ENCODE results near the gene MTHFD1L.

Gene MTHFD1L

GRCh38 chr6:151100326-151100725, 234.8 kb downstream of the MTHFD1L start:
- DNase-seq (ENCODE audit: low read depth, low spot score): no peak

DNA sequence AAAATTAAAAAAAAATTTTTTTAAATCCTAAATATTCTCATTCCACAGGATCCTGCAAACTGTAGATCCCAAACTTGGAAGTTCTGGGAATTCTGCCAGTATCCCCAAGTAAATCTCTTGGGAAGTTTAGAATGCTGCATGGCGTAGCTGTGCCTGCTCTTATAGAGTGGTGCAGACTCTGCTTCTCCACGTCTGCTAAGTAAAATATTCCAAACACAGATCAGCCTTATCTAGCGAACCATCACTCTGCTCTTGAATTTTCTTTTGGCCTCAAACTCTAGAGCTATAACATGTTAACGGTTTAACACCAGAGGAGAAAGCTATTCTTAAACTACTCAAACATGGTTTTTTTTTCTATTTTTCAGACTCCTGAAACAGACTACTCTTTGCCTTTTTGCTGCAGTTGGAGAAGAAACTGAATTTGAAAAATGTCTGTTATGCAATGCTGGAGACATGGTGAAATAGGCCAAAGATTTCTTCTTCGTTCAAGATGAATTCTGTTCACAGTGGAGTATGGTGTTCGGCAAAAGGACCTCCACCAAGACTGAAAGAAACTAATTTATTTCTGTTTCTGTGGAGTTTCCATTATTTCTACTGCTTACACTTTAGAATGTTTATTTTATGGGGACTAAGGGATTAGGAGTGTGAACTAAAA, 235.8 kb downstream of the MTHFD1L start:
- WGBS (ENCODE audit: insufficient coverage, insufficient read length): no CpG with 5 or more reads among the region's 6 CpGs
- no peaks in the 10 kb centered on the region for H3K9me3 ChIP-seq (ENCODE audit: control insufficient read depth, insufficient read depth, low read length)
- H3K27me3 ChIP-seq (ENCODE audit: control insufficient read depth, insufficient read depth, low read length): no peaks in the 10 kb centered on the region
- H3K4me1 ChIP-seq (ENCODE audit: control insufficient read depth, insufficient read depth, low read length): no peaks in the 10 kb centered on the region; the same call in 1 of the 2 replicates
- no peak overlapping the region for H3K4me3 ChIP-seq (ENCODE audit: low read length)
- no peaks in the 10 kb centered on the region for H3K36me3 ChIP-seq (ENCODE audit: control insufficient read depth, insufficient read depth, low read length)
- no peak overlapping the region for H3K27ac ChIP-seq (ENCODE audit: low read length)
- no peak for DNase-seq (ENCODE audit: low read depth, low spot score)

More at GRCh38 chr6:151100326-151100725, 234.8 kb downstream of the MTHFD1L start:
- WGBS (ENCODE audit: insufficient coverage, insufficient read length): no CpG with 5 or more reads among the region's 2 CpGs
- Histone ChIP-seq H3K4me3 (ENCODE audit: low read length) (no peak overlapping the region), H3K4me1 (ENCODE audit: control insufficient read depth, insufficient read depth, low read length) (no peaks in the 10 kb centered on the region; the same call in 1 of the 2 replicates), H3K36me3 (ENCODE audit: control insufficient read depth, insufficient read depth, low read length) (no peaks in the 10 kb centered on the region), H3K27me3 (ENCODE audit: control insufficient read depth, insufficient read depth, low read length) (no peaks in the 10 kb centered on the region), H3K27ac (ENCODE audit: low read length) (no peak overlapping the region), H3K9me3 (ENCODE audit: control insufficient read depth, insufficient read depth, low read length) (no peaks in the 10 kb centered on the region)

GRCh38 chr6:151101816-151102694, 236.6 kb downstream of the MTHFD1L start:
- Histone ChIP-seq H3K27ac (ENCODE audit: low read length) (no peak overlapping the region), H3K4me3 (ENCODE audit: low read length) (no peak overlapping the region), H3K36me3 (ENCODE audit: control insufficient read depth, insufficient read depth, low read length) (no peaks in the 10 kb centered on the region), H3K9me3 (ENCODE audit: control insufficient read depth, insufficient read depth, low read length) (no peaks in the 10 kb centered on the region), H3K27me3 (ENCODE audit: control insufficient read depth, insufficient read depth, low read length) (no peaks in the 10 kb centered on the region), H3K4me1 (ENCODE audit: control insufficient read depth, insufficient read depth, low read length) (no peaks in the 10 kb centered on the region; the same call in 1 of the 2 replicates)
- DNase-seq (ENCODE audit: low read depth, low spot score): no peak
- WGBS (ENCODE audit: insufficient coverage, insufficient read length): no CpG with 5 or more reads among the region's 10 CpGs

- Histone ChIP-seq H3K27ac (ENCODE audit: low read length) (no peak overlapping the region), H3K9me3 (ENCODE audit: control insufficient read depth, insufficient read depth, low read length) (no peaks in the 10 kb centered on the region), H3K4me3 (ENCODE audit: low read length) (no peak overlapping the region), H3K27me3 (ENCODE audit: control insufficient read depth, insufficient read depth, low read length) (no peaks in the 10 kb centered on the region), H3K4me1 (ENCODE audit: control insufficient read depth, insufficient read depth, low read length) (no peaks in the 10 kb centered on the region; the same call in 1 of the 2 replicates), H3K36me3 (ENCODE audit: control insufficient read depth, insufficient read depth, low read length) (no peaks in the 10 kb centered on the region)
- DNase-seq (ENCODE audit: low read depth, low spot score): no peak
- WGBS (ENCODE audit: insufficient coverage, insufficient read length): no CpG with 5 or more reads among the region's 4 CpGs
These were observed 237.8 kb downstream of the MTHFD1L start for GRCh38 chr6:151103266-151103665.

- DNase-seq (ENCODE audit: low read depth, low spot score): no peak
- Histone ChIP-seq H3K9me3 (ENCODE audit: control insufficient read depth, insufficient read depth, low read length) (no peaks in the 10 kb centered on the region), H3K36me3 (ENCODE audit: control insufficient read depth, insufficient read depth, low read length) (no peaks in the 10 kb centered on the region), H3K27me3 (ENCODE audit: control insufficient read depth, insufficient read depth, low read length) (no peaks in the 10 kb centered on the region), H3K4me1 (ENCODE audit: control insufficient read depth, insufficient read depth, low read length) (no peaks in the 10 kb centered on the region), H3K4me3 (ENCODE audit: low read length) (no peak overlapping the region), H3K27ac (ENCODE audit: low read length) (no peak overlapping the region)
- WGBS (ENCODE audit: insufficient coverage, insufficient read length): no CpG with 5 or more reads among the region's 4 CpGs
These were observed 242.5 kb downstream of the MTHFD1L start for GRCh38 chr6:151107897-151108427.

- H3K36me3 ChIP-seq (ENCODE audit: control insufficient read depth, insufficient read depth, low read length): no peaks in the 10 kb centered on the region
- no CpG with 5 or more reads among the region's 6 CpGs for WGBS (ENCODE audit: insufficient coverage, insufficient read length)
- no peak overlapping the region for H3K4me3 ChIP-seq (ENCODE audit: low read length)
- no peak for DNase-seq (ENCODE audit: low read depth, low spot score)
- H3K27me3 ChIP-seq (ENCODE audit: control insufficient read depth, insufficient read depth, low read length): no peaks in the 10 kb centered on the region
- no peak overlapping the region for H3K27ac ChIP-seq (ENCODE audit: low read length)
- no peaks in the 10 kb centered on the region for H3K4me1 ChIP-seq (ENCODE audit: control insufficient read depth, insufficient read depth, low read length)
- H3K9me3 ChIP-seq (ENCODE audit: control insufficient read depth, insufficient read depth, low read length): no peaks in the 10 kb centered on the region
These were observed 243.0 kb downstream of the MTHFD1L start for GRCh38 chr6:151108548-151108947.

- no peaks in the 10 kb centered on the region for H3K4me1 ChIP-seq (ENCODE audit: control insufficient read depth, insufficient read depth, low read length)
- H3K9me3 ChIP-seq (ENCODE audit: control insufficient read depth, insufficient read depth, low read length): no peaks in the 10 kb centered on the region
- WGBS (ENCODE audit: insufficient coverage, insufficient read length): no CpG with 5 or more reads among the region's 8 CpGs
- no peak for DNase-seq (ENCODE audit: low read depth, low spot score)
- H3K27me3 ChIP-seq (ENCODE audit: control insufficient read depth, insufficient read depth, low read length): no peaks in the 10 kb centered on the region
- H3K4me3 ChIP-seq (ENCODE audit: low read length): no peak overlapping the region
- no peak overlapping the region for H3K27ac ChIP-seq (ENCODE audit: low read length)
- H3K36me3 ChIP-seq (ENCODE audit: control insufficient read depth, insufficient read depth, low read length): no peaks in the 10 kb centered on the region
These were observed 243.9 kb downstream of the MTHFD1L start for GRCh38 chr6:151109361-151109760.

GRCh38 chr6:151109869-151110575, 244.5 kb downstream of the MTHFD1L start:
- Histone ChIP-seq H3K27me3 (ENCODE audit: control insufficient read depth, insufficient read depth, low read length) (no peaks in the 10 kb centered on the region), H3K4me3 (ENCODE audit: low read length) (no peak overlapping the region), H3K27ac (ENCODE audit: low read length) (no peak overlapping the region), H3K4me1 (ENCODE audit: control insufficient read depth, insufficient read depth, low read length) (no peaks in the 10 kb centered on the region), H3K36me3 (ENCODE audit: control insufficient read depth, insufficient read depth, low read length) (no peaks in the 10 kb centered on the region), H3K9me3 (ENCODE audit: control insufficient read depth, insufficient read depth, low read length) (no peaks in the 10 kb centered on the region)
- WGBS (ENCODE audit: insufficient coverage, insufficient read length): no CpG with 5 or more reads among the region's 11 CpGs
- DNase-seq (ENCODE audit: low read depth, low spot score): no peak

GRCh38 chr6:151110576-151110905, 245.0 kb downstream of the MTHFD1L start:
- no CpG with 5 or more reads among the region's 4 CpGs for whole genome bisulfite sequencing (ENCODE audit: insufficient coverage, insufficient read length)
- no peaks in the 10 kb centered on the region for H3K4me1 ChIP-seq (ENCODE audit: control insufficient read depth, insufficient read depth, low read length)
- no peaks in the 10 kb centered on the region for H3K36me3 ChIP-seq (ENCODE audit: control insufficient read depth, insufficient read depth, low read length)
- no peak overlapping the region for H3K27ac ChIP-seq (ENCODE audit: low read length)
- no peak for DNase-seq (ENCODE audit: low read depth, low spot score)
- H3K4me3 ChIP-seq (ENCODE audit: low read length): no peak overlapping the region
- no peaks in the 10 kb centered on the region for H3K27me3 ChIP-seq (ENCODE audit: control insufficient read depth, insufficient read depth, low read length)
- H3K9me3 ChIP-seq (ENCODE audit: control insufficient read depth, insufficient read depth, low read length): no peaks in the 10 kb centered on the region

DNA sequence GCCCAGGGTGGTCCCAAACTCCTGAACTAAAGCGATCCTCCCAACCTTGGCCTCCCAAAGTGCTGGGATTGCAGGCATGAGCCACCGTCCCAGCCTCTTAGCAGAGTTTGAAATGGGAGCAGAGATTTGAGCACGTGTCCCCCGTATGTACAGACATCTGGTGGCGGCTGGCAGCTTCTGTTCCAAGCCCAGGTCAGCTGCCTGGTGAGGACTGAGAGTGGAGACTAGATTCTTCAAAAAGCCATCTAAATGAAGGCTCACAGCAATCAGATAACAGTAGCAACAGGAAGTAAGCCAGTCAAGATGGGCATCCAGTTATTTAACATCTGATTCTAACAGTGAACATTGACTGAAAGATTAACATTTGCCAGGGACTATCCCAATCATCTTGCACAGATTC, 246.2 kb downstream of the MTHFD1L start:
- WGBS (ENCODE audit: insufficient coverage, insufficient read length): no CpG with 5 or more reads among the region's 5 CpGs
- Histone ChIP-seq H3K4me1 (ENCODE audit: control insufficient read depth, insufficient read depth, low read length) (no peaks in the 10 kb centered on the region), H3K27me3 (ENCODE audit: control insufficient read depth, insufficient read depth, low read length) (no peaks in the 10 kb centered on the region), H3K9me3 (ENCODE audit: control insufficient read depth, insufficient read depth, low read length) (no peaks in the 10 kb centered on the region), H3K27ac (ENCODE audit: low read length) (no peak overlapping the region), H3K4me3 (ENCODE audit: low read length) (no peak overlapping the region), H3K36me3 (ENCODE audit: control insufficient read depth, insufficient read depth, low read length) (no peaks in the 10 kb centered on the region)
- no peak for DNase-seq (ENCODE audit: low read depth, low spot score)
